HCT116 (cell line): ENCODE data around the gene SLC25A10. TPM values are rescaled to one million over a fixed set of nuclear protein-coding genes. Genes with fewer than 3 reads are reported as not detected.

Source experiments
- ATAC-seq: fragments of 200-7000 bp; cut with Tn5 transposase; 2 replicates; pipeline ENCODE4 v1.9.1; 2020; ENCODE audit warnings: mild to moderate bottlenecking, moderate library complexity
- BruUV-seq: library from RNA; stranded (reverse); fragments of 400-500 nt; replicated peaks from 2 replicates; lab custom pipeline; 2021; lab: Mats Ljungman, UMichigan
- CTCF ChIA-PET: fragments of 300-600 bp; sonication (Branson Sonifier 250); formaldehyde crosslinking; loops from one replicate; lab custom pipeline; 2021; ENCODE audit warnings: antibody characterized with exemption; lab: Charles Lee
- POLR2A ChIA-PET: fragments of 300-600, 350-600 bp; sonication (Branson Sonifier 250); formaldehyde crosslinking; loops from one replicate; lab custom pipeline; 2021; ENCODE audit warnings: antibody characterized with exemption; lab: Charles Lee
- RAD21 ChIA-PET, 2 experiments: fragments of 300-600 bp; sonication (Branson Sonifier 250); formaldehyde crosslinking; loops; one replicate each; lab custom pipeline; 2023; ENCODE audit warnings: low total read pairs in 2 of 2; ENCODE audit not compliant: uncharacterized antibody in 2 of 2, unreplicated experiment in 2 of 2, low non-redundant PET in 1 of 2; lab: Charles Lee
- DNase-seq: peaks from one replicate; pipeline ENCODE4 v3.0.0-alpha.2; 2010; ENCODE audit warnings: low read depth, low spot score
- H2AFZ ChIP-seq: fragments of 200-600 bp; shearing (Covaris generic), sonication (generic); 2 replicates; pipeline ENCODE4 v1.6.1; 2017; ENCODE audit warnings: low read depth, mixed run types, mixed read lengths, antibody characterized with exemption, low read length; ENCODE audit not compliant: poor library complexity, severe bottlenecking
- H3K27ac ChIP-seq: 2 replicates; pipeline ENCODE4 v1.5.1; 2012; ENCODE audit warnings: low read depth, low read length
- H3K27me3 ChIP-seq: fragments of 200-600 bp; sonication (generic); 2 replicates; pipeline ENCODE4 v1.6.1; 2016; ENCODE audit warnings: mixed run types, low read length, mixed read lengths; ENCODE audit not compliant: insufficient read depth
- H3K36me3 ChIP-seq, 2 experiments: fragments of 200-500 bp in 1 of 2; fragments of 200-600 bp in 1 of 2; sonication (Bioruptor generic) in 1 of 2; sonication (generic) in 1 of 2; 2 replicates each; pipeline versions ENCODE4 v1.5.1 to v1.6.1; 2014 to 2016; ENCODE audit warnings: low read length in 2 of 2, inconsistent platforms in 1 of 2, mixed read lengths in 1 of 2, mixed run types in 1 of 2; ENCODE audit not compliant: insufficient read depth in 2 of 2, control insufficient read depth in 1 of 2
- H3K4me1 ChIP-seq, 2 experiments: fragments of 200-600 bp in 1 of 2; sonication (generic) in 1 of 2; 2 replicates each; pipeline versions ENCODE4 v1.5.1 to v1.6.1; 2012 to 2017; ENCODE audit warnings: low read length in 2 of 2, inconsistent platforms in 1 of 2, mild to moderate bottlenecking in 1 of 2, mixed read lengths in 1 of 2, mixed run types in 1 of 2, moderate library complexity in 1 of 2; ENCODE audit not compliant: insufficient read depth in 2 of 2, control insufficient read depth in 1 of 2
- H3K4me2 ChIP-seq: fragments of 200-600 bp; sonication (generic); 2 replicates; pipeline ENCODE4 v1.6.1; 2017; ENCODE audit warnings: mixed run types, low read length, mixed read lengths
- H3K4me3 ChIP-seq, 2 experiments: fragments of 200-600 bp in 1 of 2; sonication (generic) in 1 of 2; replicated peaks in 1 of 2; 2 replicates each; pipeline ENCODE4 v1.5.1; 2011 to 2016; ENCODE audit warnings: low read length in 2 of 2, control low read depth in 1 of 2, low read depth in 1 of 2, mild to moderate bottlenecking in 1 of 2, mixed read lengths in 1 of 2, mixed run types in 1 of 2
- H3K79me2 ChIP-seq: fragments of 200-600 bp; sonication (generic); 2 replicates; pipeline ENCODE4 v1.6.1; 2017; ENCODE audit warnings: mild to moderate bottlenecking, mixed run types, low read length, moderate library complexity, mixed read lengths; ENCODE audit not compliant: insufficient read depth
- H3K9ac ChIP-seq: fragments of 200-600 bp; sonication (generic); 2 replicates; pipeline ENCODE4 v1.6.1; 2016; ENCODE audit warnings: low read length, mixed read lengths
- H3K9me2 ChIP-seq: fragments of 200-600 bp; sonication (generic), shearing (Covaris generic); 2 replicates; pipeline ENCODE4 v1.6.1; 2017; ENCODE audit warnings: mixed run types, mild to moderate bottlenecking, moderate library complexity; ENCODE audit not compliant: insufficient read depth
- H3K9me3 ChIP-seq, 2 experiments: fragments of 200-500 bp in 1 of 2; fragments of 200-600 bp in 1 of 2; sonication (Bioruptor generic) in 1 of 2; sonication (generic) in 1 of 2; 2 replicates each; pipeline ENCODE4 v1.6.1; 2014 to 2017; ENCODE audit warnings: low read length in 2 of 2, mixed read lengths in 2 of 2, inconsistent platforms in 1 of 2, low read depth in 1 of 2, mild to moderate bottlenecking in 1 of 2, mixed run types in 1 of 2, moderate library complexity in 1 of 2; ENCODE audit not compliant: control insufficient read depth in 1 of 2, insufficient read depth in 1 of 2
- H4K20me1 ChIP-seq: fragments of 200-600 bp; sonication (generic), shearing (Covaris generic); 2 replicates; pipeline ENCODE4 v1.6.1; 2017; ENCODE audit warnings: mixed run types, mild to moderate bottlenecking, moderate library complexity; ENCODE audit not compliant: insufficient read depth
- CBX3 ChIP-seq: IDR thresholded peaks from 2 replicates; pipeline ENCODE4 v1.6.1; 2012; ENCODE audit warnings: low read depth
- CEBPB ChIP-seq: IDR thresholded peaks from 2 replicates; pipeline ENCODE4 v1.6.1; 2012; ENCODE audit warnings: low read depth
- EGR1 ChIP-seq: IDR thresholded peaks from 2 replicates; pipeline ENCODE4 v1.6.1; 2012; ENCODE audit warnings: low read depth
- EZH2 ChIP-seq: fragments of 200-600 bp; sonication (generic); IDR thresholded peaks from 2 replicates; pipeline ENCODE4 v1.6.1; 2017; ENCODE audit warnings: antibody characterized with exemption, mixed run types
- EZH2phosphoT487 ChIP-seq: fragments of 200-600 bp; IDR thresholded peaks from 2 replicates; pipeline ENCODE4 v1.6.1; 2018; ENCODE audit warnings: antibody characterized with exemption, borderline replicate concordance
- JUND ChIP-seq: IDR thresholded peaks from 2 replicates; pipeline ENCODE4 v1.6.1; 2012
- MAX ChIP-seq: IDR thresholded peaks from 2 replicates; pipeline ENCODE4 v1.6.1; 2012
- POLR2A ChIP-seq: IDR thresholded peaks from 2 replicates; pipeline ENCODE4 v1.7.0; 2011; ENCODE audit warnings: borderline replicate concordance; ENCODE audit not compliant: insufficient read depth, insufficient read length; ENCODE audit errors: extremely low read depth
- POLR2AphosphoS5 ChIP-seq: IDR thresholded peaks from 2 replicates; pipeline ENCODE4 v1.6.1; 2011; ENCODE audit warnings: mild to moderate bottlenecking, low read depth, low read length, moderate library complexity
- RAD21 ChIP-seq: IDR thresholded peaks from 2 replicates; pipeline ENCODE4 v1.6.1; 2012; ENCODE audit warnings: low read depth, mild to moderate bottlenecking
- REST ChIP-seq: IDR thresholded peaks from 2 replicates; pipeline ENCODE4 v1.6.1; 2012; ENCODE audit warnings: low read depth
- SIN3A ChIP-seq: IDR thresholded peaks from 2 replicates; pipeline ENCODE4 v1.6.1; 2012; ENCODE audit warnings: low read depth
- SP1 ChIP-seq: IDR thresholded peaks from 2 replicates; pipeline ENCODE4 v1.6.1; 2012; ENCODE audit warnings: low read depth
- TCF7L2 ChIP-seq: IDR thresholded peaks from 2 replicates; pipeline ENCODE4 v1.7.0; 2011; ENCODE audit warnings: borderline replicate concordance, inconsistent platforms; ENCODE audit not compliant: insufficient read depth, insufficient read length; ENCODE audit errors: extremely low read depth
- YY1 ChIP-seq: IDR thresholded peaks from 2 replicates; pipeline ENCODE4 v1.6.1; 2011; ENCODE audit warnings: low read length, low read depth, moderate library complexity, mild to moderate bottlenecking; ENCODE audit not compliant: insufficient replicate concordance; ENCODE audit errors: extremely low read depth
- ZFX ChIP-seq: fragments of 450-650 bp; IDR thresholded peaks from 2 replicates; pipeline ENCODE4 v1.6.1; 2017
- intact Hi-C: fragments of 100-400 bp; cut with micrococcal nuclease; formaldehyde crosslinking; loops from 2 replicates; pipeline ENCODE4 v1.10.0; 2022
- total RNA-seq: library from RNA; stranded (reverse); gene quantifications from one replicate; pipeline ENCODE4 v1.2.1, GENCODE V29; 2021; ENCODE audit not compliant: unreplicated experiment
- TF ChIP-seq, protein P1 (sequence below): IDR thresholded peaks from 2 replicates; pipeline ENCODE4 v1.6.1; 2011; ENCODE audit warnings: mild to moderate bottlenecking, low read length, moderate library complexity; ENCODE audit not compliant: insufficient replicate concordance; ENCODE audit errors: extremely low read depth

Gene SLC25A10
- total RNA-seq, 1 experiment from 2014 or later: 70.8 TPM

DNA sequence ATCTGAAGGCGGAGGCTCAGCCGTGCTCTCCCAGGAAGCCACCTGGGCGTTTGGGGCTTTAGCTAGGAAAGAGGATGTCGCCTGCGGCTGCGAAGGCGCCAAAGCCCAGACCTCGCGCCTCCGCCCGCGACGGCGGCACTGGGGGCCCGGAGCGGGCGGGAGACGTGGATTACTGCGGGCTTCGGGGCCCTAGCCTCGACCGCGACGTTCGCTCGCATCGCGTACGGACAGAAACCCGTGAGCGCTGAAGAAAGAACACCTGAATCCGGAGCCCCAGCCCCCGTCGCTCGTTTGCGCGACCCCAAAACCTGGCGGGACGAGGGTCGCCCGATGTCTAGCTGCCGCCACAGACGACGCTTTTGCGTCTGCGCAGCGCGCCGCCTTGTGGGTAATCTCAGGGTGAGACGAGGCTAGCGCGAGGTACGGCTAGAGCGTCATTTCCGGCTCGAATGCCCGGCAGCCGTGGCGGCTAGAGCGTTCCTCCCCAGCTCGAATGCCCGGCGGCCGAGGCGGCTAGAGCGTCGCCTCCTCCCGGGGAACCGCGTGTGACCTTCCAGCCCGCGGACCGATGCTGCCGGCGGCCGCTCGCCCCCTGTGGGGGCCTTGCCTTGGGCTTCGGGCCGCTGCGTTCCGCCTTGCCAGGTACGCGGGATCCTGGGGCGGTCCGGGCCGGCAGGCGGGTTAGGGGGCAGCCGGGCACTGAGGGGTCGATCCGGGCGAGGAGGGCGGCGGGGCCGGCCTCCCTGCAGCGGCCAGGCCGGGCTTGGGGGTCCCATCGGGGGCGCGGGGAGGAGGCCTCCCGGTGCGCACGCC, 8.9 kb upstream of the SLC25A10 start, which contains the start of gene MRPL12:
Gene MRPL12 (plus strand): TSS at position 434 of the 813 bp plus-strand sequence. CDS start 135 bp downstream, at position 569.
- H3K4me1 ChIP-seq: peaks cover 13 to 27% of the 10 kb centered on the region in 2 experiments
- POLR2A ChIA-PET: interaction anchor here (0.9 to 3.5 kb wide), 4 partner anchors 8 to 157 kb away, joined by 3 to 33 read pairs (median 4); partner anchors contain the start of genes ARL16, HGS and SLC25A10
- H3K9me3 ChIP-seq: no peaks in the 10 kb centered on the region
- ATAC-seq (peak; percentile 79), DNase-seq (peak; percentile 90)
- peak within 1 kb of the TSS; percentile 68 for H3K4me3 ChIP-seq
- TSS peak; percentile 80 for BruUV-seq
- no peaks in the 10 kb centered on the region for H3K27me3 ChIP-seq
- peak within 1 kb of the TSS; percentile 89 for H3K4me2 ChIP-seq
- H3K27ac ChIP-seq: peak within 1 kb of the TSS; percentile 98
- no peak within 1 kb of the TSS for H2AFZ ChIP-seq
- TF ChIP-seq CEBPB: no peak
- no peak for TF ChIP-seq EGR1
- no peak for TF ChIP-seq JUND
- TF ChIP-seq, protein P1, sequence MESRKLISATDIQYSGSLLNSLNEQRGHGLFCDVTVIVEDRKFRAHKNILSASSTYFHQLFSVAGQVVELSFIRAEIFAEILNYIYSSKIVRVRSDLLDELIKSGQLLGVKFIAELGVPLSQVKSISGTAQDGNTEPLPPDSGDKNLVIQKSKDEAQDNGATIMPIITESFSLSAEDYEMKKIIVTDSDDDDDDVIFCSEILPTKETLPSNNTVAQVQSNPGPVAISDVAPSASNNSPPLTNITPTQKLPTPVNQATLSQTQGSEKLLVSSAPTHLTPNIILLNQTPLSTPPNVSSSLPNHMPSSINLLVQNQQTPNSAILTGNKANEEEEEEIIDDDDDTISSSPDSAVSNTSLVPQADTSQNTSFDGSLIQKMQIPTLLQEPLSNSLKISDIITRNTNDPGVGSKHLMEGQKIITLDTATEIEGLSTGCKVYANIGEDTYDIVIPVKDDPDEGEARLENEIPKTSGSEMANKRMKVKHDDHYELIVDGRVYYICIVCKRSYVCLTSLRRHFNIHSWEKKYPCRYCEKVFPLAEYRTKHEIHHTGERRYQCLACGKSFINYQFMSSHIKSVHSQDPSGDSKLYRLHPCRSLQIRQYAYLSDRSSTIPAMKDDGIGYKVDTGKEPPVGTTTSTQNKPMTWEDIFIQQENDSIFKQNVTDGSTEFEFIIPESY: peak; percentile 96
- TF ChIP-seq POLR2A: peak; percentile 91
- no peak for TF ChIP-seq REST
- TF ChIP-seq CBX3: peak; percentile 84; the same call in 1 of the 2 replicates
- TF ChIP-seq POLR2AphosphoS5: peak; percentile 98
- peak; percentile 84 for TF ChIP-seq YY1
- TF ChIP-seq ZFX: peak; percentile 95
- TF ChIP-seq TCF7L2: peak; percentile 68
- no peak for TF ChIP-seq RAD21
- TF ChIP-seq EZH2: no peak
- no peak; the same call in 1 of the 2 replicates for TF ChIP-seq SP1
- peak; percentile 96 for TF ChIP-seq SIN3A
- TF ChIP-seq EZH2phosphoT487: no peak
- TF ChIP-seq MAX: peak; percentile 98
- TF ChIP-seq, all 23 proteins: peak for 9
- H3K9me2 ChIP-seq: no peaks in the 10 kb centered on the region
- peaks cover 29 to 60% of the 10 kb centered on the region in 2 experiments; a peak in 3 of 4 replicates for H3K36me3 ChIP-seq
- peaks cover 90% of the 10 kb centered on the region for H3K79me2 ChIP-seq
- H4K20me1 ChIP-seq: no peaks in the 10 kb centered on the region; the same call in 1 of the 2 replicates
- H3K9ac ChIP-seq: peak within 1 kb of the TSS; percentile 95
- CTCF ChIA-PET: interaction anchor here (0.8 to 1.3 kb wide), 4 partner anchors 28 to 166 kb away, joined by 3 to 4 read pairs (median 3); no protein-coding TSS in a partner anchor
- intact Hi-C loops: loop anchor here (2.0 kb wide), 1 partner anchor 20 kb away; the partner anchor contains the start of gene ARL16
- RAD21 ChIA-PET: interaction anchor here (0.8 to 1.5 kb wide), 3 partner anchors 20 to 24 kb away, joined by 3 to 4 read pairs (median 4); partner anchors contain the start of genes ARL16 (in 2 of the 2) and HGS (in 2 of the 2)
